GM18873 (cell line): ENCODE results near the gene RASSF10.
"Not testable (repeated sequence)": the region's sequence is repeated elsewhere in the genome, so short reads cannot be mapped to it uniquely, and the experiment has no call there.

Experiments
- ATAC-seq: cut with Tn5 transposase; IDR thresholded peaks from one replicate; pipeline ENCODE4 v1.9.1; 2021; ENCODE audit warnings: mild to moderate bottlenecking, moderate library complexity, moderate number of reproducible peaks; ENCODE audit not compliant: unreplicated experiment, low FRiP score

RASSF10 gene

GRCh38 chr11:13019313-13019712 lies 10.2 kb downstream of the RASSF10 start:
- ATAC-seq = no peak

- ATAC-seq = no peak
Measured at GRCh38 chr11:13023423-13023822, 14.3 kb downstream of the RASSF10 start.

- ATAC-seq = no peak
Measured at GRCh38 chr11:13026722-13027121, 17.6 kb downstream of the RASSF10 start.

GRCh38 chr11:13028322-13028721 lies 19.2 kb downstream of the RASSF10 start:
- no peak for ATAC-seq

- ATAC-seq = no peak
Measured at GRCh38 chr11:13029872-13030271, 20.8 kb downstream of the RASSF10 start.

- no peak for ATAC-seq
Measured at GRCh38 chr11:13030857-13031256, 21.7 kb downstream of the RASSF10 start.

GRCh38 chr11:13031349-13031748 lies 22.2 kb downstream of the RASSF10 start:
- no peak for ATAC-seq

- no peak for ATAC-seq
Measured at GRCh38 chr11:13033760-13034533, 24.8 kb downstream of the RASSF10 start.

GRCh38 chr11:13035711-13036110 lies 26.6 kb downstream of the RASSF10 start:
- no peak for ATAC-seq

GRCh38 chr11:13036235-13036634 lies 27.1 kb downstream of the RASSF10 start:
- ATAC-seq = no peak

- no peak for ATAC-seq
Measured at GRCh38 chr11:13038366-13038765, 29.2 kb downstream of the RASSF10 start.

GRCh38 chr11:13039126-13039525 lies 30.0 kb downstream of the RASSF10 start:
- ATAC-seq = no peak

- no peak for ATAC-seq
Measured at GRCh38 chr11:13040969-13041561, 31.9 kb downstream of the RASSF10 start.

GRCh38 chr11:13042873-13043342 lies 33.8 kb downstream of the RASSF10 start:
- ATAC-seq = no peak

- no peak for ATAC-seq
Measured at GRCh38 chr11:13043912-13044628, 35.0 kb downstream of the RASSF10 start.

GRCh38 chr11:13045089-13045488 lies 36.0 kb downstream of the RASSF10 start:
- not testable (repeated sequence) for ATAC-seq

GRCh38 chr11:13045734-13046133 lies 36.6 kb downstream of the RASSF10 start:
- no peak for ATAC-seq

GRCh38 chr11:13046637-13047570 lies 37.8 kb downstream of the RASSF10 start:
- ATAC-seq = no peak

- no peak for ATAC-seq
Measured at GRCh38 chr11:13047884-13048283, 38.8 kb downstream of the RASSF10 start.

- no peak for ATAC-seq
Measured at GRCh38 chr11:13051257-13051656, 42.1 kb downstream of the RASSF10 start.
